ENCODE results near the gene ZNHIT2. TPM values are rescaled to one million over a fixed set of nuclear protein-coding genes. Genes with fewer than 3 reads are reported as not detected.

ZNHIT2 gene
- total RNA-seq, 2 experiments from 2014 or later = 11.5 to 32.4 TPM

DNA sequence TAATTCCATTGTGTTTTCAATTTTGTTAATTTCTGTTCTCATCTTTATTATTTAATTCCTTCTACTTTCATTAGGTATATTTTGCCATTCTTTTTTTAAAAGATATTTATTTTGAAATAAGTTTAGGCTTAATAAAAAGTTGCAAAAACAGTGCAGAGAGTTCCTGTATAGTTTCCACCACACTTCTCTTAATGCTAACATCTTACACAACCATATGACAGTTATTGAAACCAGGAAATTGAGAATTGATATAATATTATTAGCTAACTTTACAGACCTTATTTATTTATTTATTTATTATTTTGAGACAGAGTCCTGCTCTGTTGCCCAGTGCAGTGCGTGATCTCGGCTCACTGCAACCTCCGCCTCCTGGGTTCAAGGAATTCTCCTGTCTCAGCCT, 38.8 kb upstream of the ZNHIT2 start:
- ChIA-PET POLR2A (interaction anchor here (0.5 to 0.6 kb wide), 2 partner anchors 9 to 10 kb away, joined by 3 to 4 read pairs; no protein-coding TSS in a partner anchor), CTCF (ENCODE audit: unreplicated experiment) (no interaction called here)
- intact Hi-C loops (cut with micrococcal nuclease; ENCODE audit: unreplicated experiment) = no loop called here
- Histone ChIP-seq H3K4me3 (ENCODE audit: low read depth, low read length, poor library complexity, severe bottlenecking) (no peak overlapping the region), H2AFZ (ENCODE audit: low read length) (no peak overlapping the region), H3K36me3 (ENCODE audit: insufficient read depth, low read length) (no peaks in the 10 kb centered on the region), H3K27ac (ENCODE audit: low read depth, low read length, poor library complexity, severe bottlenecking) (no peak overlapping the region), H3K9me3 (ENCODE audit: low read length) (no peaks in the 10 kb centered on the region), H4K20me1 (ENCODE audit: insufficient read depth, low read length) (no peaks in the 10 kb centered on the region), H3K4me1 (ENCODE audit: insufficient read depth, low read length, poor library complexity, severe bottlenecking) (peaks cover 46% of the 10 kb centered on the region), H3K79me2 (ENCODE audit: insufficient read depth, low read depth, low read length) (no peaks in the 10 kb centered on the region), H3K9me2 (ENCODE audit: insufficient read depth, low read length) (no peaks in the 10 kb centered on the region), H3K4me2 (ENCODE audit: low read length) (no peak overlapping the region)
- no peak for DNase-seq (ENCODE audit: low spot score)
- BruUV-seq (replicated peaks) = no TSS peak
- TF ChIP-seq EZH2phosphoT487 (IDR thresholded peaks at IDR 0.05; ENCODE audit: borderline replicate concordance, low read depth, low read length) = no peak
- TF ChIP-seq, protein P1, sequence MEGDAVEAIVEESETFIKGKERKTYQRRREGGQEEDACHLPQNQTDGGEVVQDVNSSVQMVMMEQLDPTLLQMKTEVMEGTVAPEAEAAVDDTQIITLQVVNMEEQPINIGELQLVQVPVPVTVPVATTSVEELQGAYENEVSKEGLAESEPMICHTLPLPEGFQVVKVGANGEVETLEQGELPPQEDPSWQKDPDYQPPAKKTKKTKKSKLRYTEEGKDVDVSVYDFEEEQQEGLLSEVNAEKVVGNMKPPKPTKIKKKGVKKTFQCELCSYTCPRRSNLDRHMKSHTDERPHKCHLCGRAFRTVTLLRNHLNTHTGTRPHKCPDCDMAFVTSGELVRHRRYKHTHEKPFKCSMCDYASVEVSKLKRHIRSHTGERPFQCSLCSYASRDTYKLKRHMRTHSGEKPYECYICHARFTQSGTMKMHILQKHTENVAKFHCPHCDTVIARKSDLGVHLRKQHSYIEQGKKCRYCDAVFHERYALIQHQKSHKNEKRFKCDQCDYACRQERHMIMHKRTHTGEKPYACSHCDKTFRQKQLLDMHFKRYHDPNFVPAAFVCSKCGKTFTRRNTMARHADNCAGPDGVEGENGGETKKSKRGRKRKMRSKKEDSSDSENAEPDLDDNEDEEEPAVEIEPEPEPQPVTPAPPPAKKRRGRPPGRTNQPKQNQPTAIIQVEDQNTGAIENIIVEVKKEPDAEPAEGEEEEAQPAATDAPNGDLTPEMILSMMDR (conservative IDR thresholded peaks at IDR 0.05; ENCODE audit: low read length) = no peak

DNA sequence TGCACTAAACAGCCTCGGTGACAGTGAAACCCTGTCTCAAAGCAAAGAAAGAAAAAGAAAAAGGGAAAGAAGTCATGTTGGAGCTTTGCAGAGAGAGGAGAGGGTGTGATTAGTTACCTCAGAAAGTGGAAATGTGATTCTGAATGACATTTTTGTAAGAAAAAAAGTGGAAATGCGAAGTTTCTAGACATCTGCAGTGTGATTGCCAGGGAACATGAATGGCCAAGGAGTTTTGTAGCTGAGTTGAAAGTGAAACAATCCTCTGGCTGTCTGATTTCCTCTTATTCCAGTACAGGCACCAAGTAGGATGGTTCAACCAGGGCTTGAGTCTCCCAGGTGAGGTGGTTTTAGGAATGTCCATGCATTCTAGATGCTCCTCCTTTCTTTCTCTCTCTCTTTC, 34.6 kb upstream of the ZNHIT2 start:
- no peak for TF ChIP-seq EZH2phosphoT487 (IDR thresholded peaks at IDR 0.05; ENCODE audit: borderline replicate concordance, low read depth, low read length)
- TF ChIP-seq, protein P1 (conservative IDR thresholded peaks at IDR 0.05; ENCODE audit: low read length) = no peak
- Histone ChIP-seq H3K9me2 (ENCODE audit: insufficient read depth, low read length) (no peaks in the 10 kb centered on the region), H2AFZ (ENCODE audit: low read length) (peak overlapping the region; percentile 11; the same call in 1 of the 2 replicates), H3K27ac (ENCODE audit: low read depth, low read length, poor library complexity, severe bottlenecking) (no peak overlapping the region), H3K4me2 (ENCODE audit: low read length) (peak overlapping the region; percentile 22; the same call in 1 of the 2 replicates), H3K4me1 (ENCODE audit: insufficient read depth, low read length, poor library complexity, severe bottlenecking) (peaks cover 15% of the 10 kb centered on the region), H3K79me2 (ENCODE audit: insufficient read depth, low read depth, low read length) (no peaks in the 10 kb centered on the region), H3K9me3 (ENCODE audit: low read length) (peaks cover 5% of the 10 kb centered on the region; the same call in 1 of the 2 replicates), H4K20me1 (ENCODE audit: insufficient read depth, low read length) (no peaks in the 10 kb centered on the region), H3K4me3 (ENCODE audit: low read depth, low read length, poor library complexity, severe bottlenecking) (no peak overlapping the region), H3K36me3 (ENCODE audit: insufficient read depth, low read length) (no peaks in the 10 kb centered on the region)
- BruUV-seq (replicated peaks) = no TSS peak
- CTCF ChIA-PET (ENCODE audit: unreplicated experiment) = no interaction called here
- intact Hi-C loops (cut with micrococcal nuclease; ENCODE audit: unreplicated experiment) = no loop called here
- POLR2A ChIA-PET = no interaction called here
- DNase-seq (ENCODE audit: low spot score) = no peak

DNA sequence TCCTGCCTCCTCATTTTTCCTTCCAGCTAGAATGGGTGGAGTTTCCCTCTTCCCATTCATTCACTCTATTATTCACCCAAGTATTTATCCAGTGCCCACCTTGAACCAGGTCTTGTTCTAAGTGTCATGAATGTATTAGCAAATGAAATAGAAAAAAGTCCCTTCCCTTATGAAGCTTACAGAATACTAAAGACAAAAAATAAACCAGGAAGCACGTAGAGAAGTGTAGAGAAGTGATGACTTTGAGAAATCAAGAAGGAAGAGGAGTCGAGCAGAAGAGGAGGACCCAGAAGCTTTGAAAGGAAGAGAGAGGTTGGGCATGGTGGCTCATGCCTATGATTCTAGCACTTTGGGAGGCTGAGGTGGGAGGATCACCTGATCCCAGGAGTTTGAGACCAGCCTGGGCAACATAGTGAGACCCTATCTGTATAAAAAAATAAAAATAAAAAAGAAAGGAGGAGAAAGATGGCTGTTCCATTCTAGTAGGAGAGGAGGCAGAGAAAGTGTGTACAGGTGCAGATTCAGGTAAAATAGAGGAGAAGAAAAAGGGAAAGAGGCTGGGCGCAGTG, 33.9 kb upstream of the ZNHIT2 start:
- no peaks in the 10 kb centered on the region for H3K79me2 ChIP-seq (ENCODE audit: insufficient read depth, low read depth, low read length)
- H3K9me3 ChIP-seq (ENCODE audit: low read length) = peaks cover 12% of the 10 kb centered on the region; the same call in 1 of the 2 replicates
- H3K4me2 ChIP-seq (ENCODE audit: low read length) = no peak overlapping the region
- peaks cover 20% of the 10 kb centered on the region for H3K4me1 ChIP-seq (ENCODE audit: insufficient read depth, low read length, poor library complexity, severe bottlenecking)
- POLR2A ChIA-PET = no interaction called here
- intact Hi-C loops (cut with micrococcal nuclease; ENCODE audit: unreplicated experiment) = no loop called here
- BruUV-seq (replicated peaks) = no TSS peak
- TF ChIP-seq EZH2phosphoT487 (IDR thresholded peaks at IDR 0.05; ENCODE audit: borderline replicate concordance, low read depth, low read length) = no peak
- TF ChIP-seq, protein P1 (conservative IDR thresholded peaks at IDR 0.05; ENCODE audit: low read length) = no peak
- no peak overlapping the region for H3K4me3 ChIP-seq (ENCODE audit: low read depth, low read length, poor library complexity, severe bottlenecking)
- DNase-seq (ENCODE audit: low spot score) = no peak
- no peak overlapping the region for H3K27ac ChIP-seq (ENCODE audit: low read depth, low read length, poor library complexity, severe bottlenecking)
- no peaks in the 10 kb centered on the region for H4K20me1 ChIP-seq (ENCODE audit: insufficient read depth, low read length)
- H3K9me2 ChIP-seq (ENCODE audit: insufficient read depth, low read length) = no peaks in the 10 kb centered on the region
- CTCF ChIA-PET (ENCODE audit: unreplicated experiment) = no interaction called here
- H3K36me3 ChIP-seq (ENCODE audit: insufficient read depth, low read length) = no peaks in the 10 kb centered on the region; the same call in 1 of the 2 replicates
- H2AFZ ChIP-seq (ENCODE audit: low read length) = peak overlapping the region; percentile 1; the same call in 1 of the 2 replicates
